Urinary bladder (tissue), 4 donors: Measurements from ENCODE around the gene PLEKHG4. TPM values are rescaled to one million over a fixed set of nuclear protein-coding genes. Genes with fewer than 3 reads are reported as not detected.

ENCODE experiments used
- DNase-seq: peaks from one replicate; pipeline ENCODE4 v3.0.0-alpha.2; 2015; ENCODE audit errors: extremely low spot score
- H3K27ac ChIP-seq: one replicate; pipeline ENCODE4 v1.5.1; 2013; ENCODE audit warnings: low read depth, mild to moderate bottlenecking, moderate library complexity
- H3K36me3 ChIP-seq: one replicate; pipeline ENCODE4 v1.6.1; 2013; ENCODE audit warnings: mild to moderate bottlenecking, moderate library complexity; ENCODE audit not compliant: insufficient read depth
- H3K4me1 ChIP-seq: one replicate; pipeline ENCODE4 v1.6.1; 2013; ENCODE audit warnings: mild to moderate bottlenecking, moderate library complexity; ENCODE audit not compliant: insufficient read depth
- H3K4me3 ChIP-seq: one replicate; pipeline ENCODE4 v1.5.1; 2013; ENCODE audit warnings: low read depth, low read length
- WGBS: extraction: QIAGEN DNeasy Blood & Tissue Kit; methylation state at CpG from one replicate; pipeline ENCODE4 v1.1.7; 2013; 5-methylcytosine and 5-hydroxymethylcytosine counted together
- polyA plus RNA-seq: library from polyadenylated mRNA; stranded (reverse); fragments of 200-250 nt; gene quantifications from one replicate; pipeline ENCODE4 v1.2.3, GENCODE V29; 2013
- total RNA-seq: library from RNA; depleted of rRNA; stranded (reverse); fragments of >200 nt; gene quantifications from one replicate; pipeline ENCODE4 v1.2.3, GENCODE V29; 2014
- donor health status: healthy with polysubstance abuse.
- donor health status: healthy.

Gene PLEKHG4
- total and polyA plus RNA-seq, 2 donors, result 5.8 to 12.8 TPM

GRCh38 chr16:67282447-67282805, 3.1 kb downstream of the PLEKHG4 start:
- H3K27ac ChIP-seq, result no peak overlapping the region
- no peak overlapping the region for H3K4me3 ChIP-seq
- no peak for DNase-seq
- H3K4me1 ChIP-seq, result no peaks in the 10 kb centered on the region
- H3K36me3 ChIP-seq, result no peaks in the 10 kb centered on the region
- 97% methylated on average over 10 of the region's 10 CpGs for WGBS

DNA sequence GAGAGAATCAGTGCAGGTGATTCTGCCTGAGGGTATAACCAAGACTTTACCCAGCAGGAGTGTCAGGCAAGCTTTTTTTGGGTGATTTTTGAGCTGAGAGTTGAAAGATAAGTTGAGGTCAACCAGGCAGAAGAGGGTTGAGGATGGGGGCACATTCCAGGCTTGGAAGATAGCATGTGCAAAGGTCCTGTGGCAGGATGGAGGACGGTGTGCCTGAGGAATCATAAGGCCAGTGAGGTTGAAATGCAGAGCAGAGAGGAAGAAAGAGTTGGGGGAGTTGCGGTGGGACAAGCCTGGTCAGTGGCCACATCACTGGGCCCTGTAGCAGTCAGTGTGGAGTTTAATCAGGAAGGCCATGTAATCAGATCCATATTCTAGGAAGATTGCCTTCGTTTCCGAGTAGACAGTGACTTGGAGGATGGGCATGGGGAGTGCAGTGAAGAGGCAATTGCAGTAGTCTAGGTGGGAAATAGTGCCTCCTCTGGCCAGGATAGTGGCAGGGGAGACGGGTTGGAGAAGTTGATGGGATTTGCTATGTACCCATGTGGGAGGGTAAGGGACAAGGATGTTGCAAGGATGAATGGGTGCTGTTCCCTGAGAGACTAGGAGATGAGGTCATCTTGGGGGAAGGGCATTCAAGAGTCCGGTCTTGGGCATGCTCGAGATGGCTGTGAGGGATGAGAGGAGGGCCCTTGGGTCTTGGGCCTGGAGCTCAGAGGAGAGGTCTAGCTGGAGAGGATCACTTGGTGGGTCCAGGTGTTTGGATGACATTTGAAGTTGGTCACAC, 3.9 kb downstream of the PLEKHG4 start:
- no peak overlapping the region for H3K27ac ChIP-seq
- 90% methylated on average over 7 of the region's 7 CpGs for WGBS
- H3K36me3 ChIP-seq, result no peaks in the 10 kb centered on the region
- H3K4me3 ChIP-seq, result no peak overlapping the region
- DNase-seq, result no peak
- no peaks in the 10 kb centered on the region for H3K4me1 ChIP-seq

GRCh38 chr16:67283826-67284555, 4.7 kb downstream of the PLEKHG4 start:
- 94% methylated on average over 21 of the region's 21 CpGs for whole genome bisulfite sequencing
- DNase-seq, result no peak
- H3K36me3 ChIP-seq, result no peaks in the 10 kb centered on the region
- H3K4me1 ChIP-seq, result no peaks in the 10 kb centered on the region
- H3K27ac ChIP-seq, result no peak overlapping the region
- H3K4me3 ChIP-seq, result no peak overlapping the region

GRCh38 chr16:67284699-67285646, 5.6 kb downstream of the PLEKHG4 start:
- DNase-seq, result no peak
- Histone ChIP-seq H3K27ac (no peak overlapping the region), H3K4me3 (no peak overlapping the region), H3K4me1 (no peaks in the 10 kb centered on the region), H3K36me3 (no peaks in the 10 kb centered on the region)
- WGBS, result 76% methylated on average over 34 of the region's 34 CpGs

DNA sequence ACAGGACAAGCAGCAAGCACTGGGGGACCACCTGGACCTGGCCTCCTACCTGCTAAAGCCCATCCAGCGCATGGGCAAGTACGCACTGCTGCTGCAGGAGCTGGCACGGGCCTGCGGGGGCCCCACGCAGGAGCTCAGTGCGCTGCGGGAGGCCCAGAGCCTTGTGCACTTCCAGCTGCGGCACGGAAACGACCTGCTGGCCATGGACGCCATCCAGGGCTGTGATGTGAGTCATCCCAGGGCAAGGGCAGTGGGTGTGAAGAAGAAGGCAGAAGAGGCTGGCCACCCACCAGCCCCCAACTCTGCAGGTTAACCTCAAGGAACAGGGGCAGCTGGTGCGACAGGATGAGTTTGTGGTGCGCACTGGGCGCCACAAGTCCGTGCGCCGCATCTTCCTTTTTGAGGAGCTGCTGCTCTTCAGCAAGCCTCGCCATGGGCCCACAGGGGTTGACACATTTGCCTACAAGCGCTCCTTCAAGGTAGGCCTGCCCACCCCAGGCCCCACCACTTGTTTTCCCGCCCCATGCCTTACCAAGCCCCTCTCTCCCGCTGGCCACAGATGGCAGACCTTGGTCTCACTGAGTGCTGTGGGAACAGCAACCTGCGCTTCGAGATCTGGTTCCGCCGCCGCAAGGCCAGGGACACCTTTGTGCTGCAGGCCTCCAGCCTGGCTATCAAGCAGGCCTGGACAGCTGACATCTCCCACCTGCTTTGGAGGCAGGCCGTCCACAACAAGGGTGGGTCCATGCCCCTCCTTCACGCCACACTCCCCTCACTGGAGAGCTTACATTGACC, 7.3 kb downstream of the PLEKHG4 start:
- WGBS, result 92% methylated on average over 28 of the region's 28 CpGs
- Histone ChIP-seq H3K27ac (no peak overlapping the region), H3K36me3 (no peaks in the 10 kb centered on the region), H3K4me1 (no peaks in the 10 kb centered on the region), H3K4me3 (no peak overlapping the region)
- no peak for DNase-seq

- H3K36me3 ChIP-seq, result no peaks in the 10 kb centered on the region
- H3K4me1 ChIP-seq, result no peaks in the 10 kb centered on the region
- no peak for DNase-seq
- no peak overlapping the region for H3K4me3 ChIP-seq
- H3K27ac ChIP-seq, result no peak overlapping the region
- WGBS, result 94% methylated on average over 14 of the region's 14 CpGs
Measured at GRCh38 chr16:67287960-67288359, 8.6 kb downstream of the PLEKHG4 start.

DNA sequence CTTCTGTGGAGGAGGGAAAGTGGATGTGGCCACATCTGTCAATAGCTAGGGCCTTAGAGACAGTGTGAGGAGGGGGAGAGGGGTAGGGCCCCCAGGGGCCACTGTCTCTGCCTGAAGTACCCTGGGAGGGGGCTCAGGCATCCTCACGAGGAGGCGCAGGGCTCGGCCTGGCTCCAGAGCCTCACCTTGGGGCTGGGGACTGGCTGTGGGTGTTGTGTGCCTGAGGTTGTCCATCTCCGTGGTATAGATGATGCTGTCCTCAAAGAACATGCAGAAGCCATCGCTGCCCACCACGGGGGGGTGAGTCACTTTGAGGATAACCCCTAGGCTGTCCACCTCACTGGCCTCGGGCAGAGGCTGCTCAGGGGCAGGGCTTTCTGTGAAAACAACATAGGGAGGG, 12.1 kb downstream of the PLEKHG4 start:
- H3K27ac ChIP-seq, result no peak overlapping the region
- DNase-seq, result no peak
- no peaks in the 10 kb centered on the region for H3K4me1 ChIP-seq
- WGBS, result 91% methylated on average over 7 of the region's 7 CpGs
- H3K4me3 ChIP-seq, result no peak overlapping the region
- no peaks in the 10 kb centered on the region for H3K36me3 ChIP-seq

DNA sequence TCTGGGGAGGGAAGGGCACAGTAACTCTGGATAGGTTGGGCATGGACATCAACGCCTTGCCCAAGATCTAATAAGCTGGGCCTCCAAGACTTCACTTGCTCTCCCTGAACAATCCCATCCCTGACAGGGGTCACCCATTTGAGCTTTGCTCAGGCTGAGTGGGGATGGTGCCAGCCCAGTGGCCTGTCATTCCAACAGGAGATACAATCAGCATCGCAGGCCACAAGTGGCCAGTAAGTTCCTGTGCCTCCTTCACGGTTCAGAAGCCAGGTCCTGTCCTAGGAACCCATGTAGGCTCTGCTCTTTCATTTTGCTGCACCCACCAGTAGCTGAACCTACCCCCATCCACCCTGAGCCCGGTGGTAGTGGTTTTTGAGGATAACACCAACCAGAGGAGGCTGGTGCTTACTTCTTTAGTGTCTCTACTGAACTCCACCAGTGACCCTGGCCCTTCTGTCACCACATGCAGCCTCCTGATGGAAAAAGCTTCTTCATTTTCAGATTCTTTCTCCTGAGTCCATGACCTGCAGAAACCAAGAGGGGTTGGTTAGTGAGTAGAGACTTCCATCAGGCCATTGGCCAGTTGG, 14.9 kb downstream of the PLEKHG4 start:
- 93% methylated on average over 4 of the region's 4 CpGs for WGBS
- Histone ChIP-seq H3K36me3 (no peaks in the 10 kb centered on the region), H3K4me3 (no peak overlapping the region), H3K27ac (no peak overlapping the region), H3K4me1 (no peaks in the 10 kb centered on the region)
- no peak for DNase-seq

DNA sequence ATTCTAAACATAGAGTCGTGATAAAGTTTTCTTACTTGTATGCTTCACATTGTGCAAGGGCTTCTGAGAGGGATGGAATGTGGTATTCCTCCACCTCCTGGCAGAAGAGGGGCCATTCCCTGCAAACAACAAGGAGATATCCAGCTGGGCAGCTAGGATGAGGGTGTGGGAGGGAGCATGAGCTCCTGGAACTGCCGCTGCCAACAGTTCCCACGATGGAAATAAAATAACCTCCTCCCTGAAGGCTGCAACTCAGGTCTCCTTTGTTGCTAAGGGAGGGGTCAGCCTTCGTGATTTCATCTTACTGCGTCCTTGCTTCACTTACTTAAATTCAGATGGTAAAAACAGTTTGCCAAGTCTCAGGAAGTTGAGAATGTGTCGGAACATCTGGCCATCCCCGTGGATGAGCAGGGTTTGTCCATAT, 15.6 kb downstream of the PLEKHG4 start:
- H3K4me3 ChIP-seq, result no peak overlapping the region
- no peak overlapping the region for H3K27ac ChIP-seq
- no peaks in the 10 kb centered on the region for H3K4me1 ChIP-seq
- H3K36me3 ChIP-seq, result no peaks in the 10 kb centered on the region
- 43% methylated on average over 7 of the region's 7 CpGs for WGBS
- DNase-seq, result no peak

DNA sequence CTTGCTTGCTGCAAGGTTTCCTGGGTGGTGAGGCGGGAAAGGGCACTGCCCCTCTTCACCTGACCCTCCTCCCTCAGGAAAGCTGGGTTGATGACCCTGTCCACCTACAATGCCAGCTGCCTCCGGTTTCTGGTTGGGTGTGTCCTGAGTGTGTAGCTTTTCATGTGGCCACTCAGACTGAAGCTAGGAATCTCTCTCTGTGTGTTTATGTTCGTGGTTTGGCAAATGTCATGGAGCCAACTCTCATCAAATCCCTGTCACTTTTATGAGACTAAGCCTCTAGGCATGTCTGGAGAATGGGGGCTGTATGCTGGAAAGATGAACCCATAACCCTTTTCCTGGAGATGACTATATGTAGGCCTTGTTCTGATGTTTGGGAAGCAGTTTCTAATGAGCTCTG, 17.1 kb downstream of the PLEKHG4 start:
- H3K36me3 ChIP-seq, result no peaks in the 10 kb centered on the region
- H3K4me3 ChIP-seq, result no peak overlapping the region
- no peak overlapping the region for H3K27ac ChIP-seq
- DNase-seq, result no peak
- WGBS, result 35% methylated on average over 3 of the region's 3 CpGs
- no peaks in the 10 kb centered on the region for H3K4me1 ChIP-seq

DNA sequence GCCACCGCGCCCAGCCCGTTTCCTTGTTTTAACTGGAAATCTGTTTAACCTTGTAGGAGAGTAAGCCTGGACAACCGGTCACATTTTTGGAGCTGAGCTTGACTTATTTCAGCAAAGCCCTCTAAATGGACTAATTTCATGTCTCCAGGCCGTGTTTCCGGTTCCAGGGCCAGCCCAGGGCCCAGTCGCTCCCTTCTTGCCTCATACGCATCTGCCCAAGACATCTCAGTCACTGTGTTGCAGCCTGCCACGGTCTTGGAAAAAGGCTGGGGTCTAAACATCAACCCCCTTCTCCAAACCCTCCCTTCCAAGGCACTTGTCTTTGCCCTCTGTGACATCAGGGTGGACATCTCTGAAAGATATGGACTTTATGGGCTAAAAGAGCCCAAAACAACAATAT, 18.9 kb downstream of the PLEKHG4 start:
- Histone ChIP-seq H3K4me1 (no peaks in the 10 kb centered on the region), H3K27ac (no peak overlapping the region), H3K4me3 (no peak overlapping the region), H3K36me3 (no peaks in the 10 kb centered on the region)
- 97% methylated on average over 9 of the region's 9 CpGs for WGBS
- no peak for DNase-seq

GRCh38 chr16:67299269-67299668, 19.9 kb downstream of the PLEKHG4 start:
- Histone ChIP-seq H3K4me3 (no peak overlapping the region), H3K27ac (no peak overlapping the region), H3K36me3 (no peaks in the 10 kb centered on the region), H3K4me1 (no peaks in the 10 kb centered on the region)
- WGBS, result 94% methylated on average over 15 of the region's 15 CpGs
- DNase-seq, result no peak
